SK-N-SH treated with all-trans-retinoic acid at 6 μM for 48 hours (cell line): Measurements from ENCODE around the gene CDPF1.
A peak's percentile ranks its signal among the peaks of the same experiment; 100 is the strongest.

ENCODE experiments used
- ATAC-seq: fragments of 200-7000 bp; cut with Tn5 transposase; 3 replicates; pipeline ENCODE4 v1.9.1; 2020; ENCODE audit warnings: mild to moderate bottlenecking, moderate library complexity
- ARNTL ChIP-seq: fragments of 450-650 bp; formaldehyde crosslinking; IDR thresholded peaks from 2 replicates; pipeline ENCODE4 v1.5.0; 2020; ENCODE audit warnings: low read depth, mild to moderate bottlenecking, moderate library complexity, borderline replicate concordance
- ESRRG ChIP-seq: fragments of 250-450 bp; sonication (Bioruptor Pico); IDR thresholded peaks from 2 replicates; pipeline ENCODE4 v1.6.1; 2021; ENCODE audit warnings: mild to moderate bottlenecking
- GLIS3 ChIP-seq: fragments of 250-450 bp; sonication (Bioruptor Pico); IDR thresholded peaks from 2 replicates; pipeline ENCODE4 v1.5.0; 2020; ENCODE audit warnings: mild to moderate bottlenecking, moderate library complexity
- ISL1 ChIP-seq: fragments of 250-450 bp; sonication (Bioruptor Pico); IDR thresholded peaks from 2 replicates; pipeline ENCODE4 v2.1.2; 2022; ENCODE audit warnings: mild to moderate bottlenecking, moderate library complexity
- OSR1 ChIP-seq: fragments of 250-450 bp; sonication (Bioruptor Pico); IDR thresholded peaks from 2 replicates; pipeline ENCODE4 v1.8.0; 2022; ENCODE audit warnings: moderate library complexity, mild to moderate bottlenecking, inconsistent platforms
- PPARA ChIP-seq: fragments of 250-450 bp; sonication (Bioruptor Pico); IDR thresholded peaks from 2 replicates; pipeline ENCODE4 v1.5.0; 2020; ENCODE audit warnings: mild to moderate bottlenecking, borderline replicate concordance
- RARB ChIP-seq: fragments of 250-450 bp; sonication (Bioruptor Pico); IDR thresholded peaks from 2 replicates; pipeline ENCODE4 v1.8.0; 2021; ENCODE audit warnings: mild to moderate bottlenecking, moderate library complexity
- SNAI2 ChIP-seq: fragments of 250-450 bp; sonication (Bioruptor Pico); IDR thresholded peaks from 2 replicates; pipeline ENCODE4 v1.5.0; 2020; ENCODE audit warnings: mild to moderate bottlenecking, moderate library complexity
- TCF4 ChIP-seq: fragments of 250-450 bp; sonication (Bioruptor Pico); IDR thresholded peaks from 2 replicates; pipeline ENCODE4 v1.8.0; 2021; ENCODE audit warnings: mild to moderate bottlenecking, moderate library complexity, borderline replicate concordance
- TOX ChIP-seq: fragments of 250-450 bp; sonication (Bioruptor Pico); IDR thresholded peaks from 2 replicates; pipeline ENCODE4 v1.8.0; 2021; ENCODE audit warnings: mild to moderate bottlenecking, moderate library complexity, borderline replicate concordance
- ZC3H10 ChIP-seq: fragments of 250-450 bp; sonication (Bioruptor Pico); IDR thresholded peaks from 2 replicates; pipeline ENCODE4 v1.5.1; 2021; ENCODE audit warnings: mild to moderate bottlenecking, moderate library complexity
- ZFP3 ChIP-seq: fragments of 250-450 bp; sonication (Bioruptor Pico); IDR thresholded peaks from 2 replicates; pipeline ENCODE4 v1.5.0; 2020; ENCODE audit warnings: mild to moderate bottlenecking, moderate library complexity
- ZFP30 ChIP-seq: fragments of 450-650 bp; formaldehyde crosslinking; IDR thresholded peaks from 2 replicates; pipeline ENCODE4 v1.5.0; 2022; ENCODE audit warnings: mild to moderate bottlenecking, moderate library complexity
- ZNF70 ChIP-seq: fragments of 450-650 bp; formaldehyde crosslinking; IDR thresholded peaks from 2 replicates; pipeline ENCODE4 v1.5.0; 2020; ENCODE audit warnings: mild to moderate bottlenecking, moderate library complexity
- ZNF8 ChIP-seq: fragments of 450-650 bp; formaldehyde crosslinking; IDR thresholded peaks from 2 replicates; pipeline ENCODE4 v1.5.0; 2020; ENCODE audit warnings: mild to moderate bottlenecking, moderate library complexity
- TF ChIP-seq, protein P1 (sequence below): fragments of 250-450 bp; sonication (Bioruptor Pico); IDR thresholded peaks from 2 replicates; pipeline ENCODE4 v1.8.0; 2020; ENCODE audit warnings: mild to moderate bottlenecking, moderate library complexity, borderline replicate concordance
- TF ChIP-seq, protein P2 (sequence below): fragments of 250-450 bp; sonication (Bioruptor Pico); IDR thresholded peaks from 2 replicates; pipeline ENCODE4 v1.5.0; 2020; ENCODE audit warnings: mild to moderate bottlenecking, moderate library complexity
- TF ChIP-seq, protein P3 (sequence below): fragments of 250-450 bp; sonication (Bioruptor Pico); IDR thresholded peaks from 2 replicates; pipeline ENCODE4 v1.5.1; 2020; ENCODE audit warnings: low read depth, mild to moderate bottlenecking, moderate library complexity
- TF ChIP-seq, protein P4 (sequence below): fragments of 250-450 bp; sonication (Bioruptor Pico); IDR thresholded peaks from 2 replicates; pipeline ENCODE4 v1.8.0; 2021; ENCODE audit warnings: low read depth, mild to moderate bottlenecking, moderate library complexity, borderline replicate concordance
- TF ChIP-seq, protein P5 (sequence below): fragments of 250-450 bp; sonication (Bioruptor Pico); IDR thresholded peaks from 2 replicates; pipeline ENCODE4 v1.5.1; 2021; ENCODE audit warnings: mild to moderate bottlenecking, moderate library complexity

Gene CDPF1

DNA sequence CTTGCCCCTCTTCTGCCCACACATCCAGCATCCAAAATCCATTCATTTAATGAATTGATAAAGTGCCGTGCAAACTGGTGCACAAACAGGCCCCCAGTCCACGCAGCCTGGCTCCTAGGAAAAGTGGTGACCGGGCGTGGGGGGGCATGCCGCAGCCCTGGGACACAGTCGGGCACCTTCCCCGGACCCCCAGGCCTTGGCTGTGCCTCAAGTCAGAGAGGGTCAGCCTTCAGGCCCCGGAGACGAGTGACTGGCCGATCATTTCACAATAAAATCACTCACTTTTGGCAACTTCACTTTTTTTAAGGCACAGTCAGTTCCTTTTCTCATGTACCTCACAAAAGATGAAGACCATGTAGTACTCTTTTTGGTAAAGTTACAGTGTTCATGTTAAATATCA lies 8.0 kb downstream of the CDPF1 start:
- TF ChIP-seq PPARA (CRISPR knock-in tag) (no peak), OSR1 (CRISPR knock-in tag) (no peak), ZC3H10 (no peak), ZNF8 (CRISPR knock-in tag) (no peak), ISL1 (CRISPR knock-in tag) (no peak), SNAI2 (CRISPR knock-in tag) (no peak), TCF4 (CRISPR knock-in tag) (no peak), GLIS3 (CRISPR knock-in tag) (no peak), RARB (CRISPR knock-in tag) (no peak), ZFP3 (CRISPR knock-in tag) (no peak), ZFP30 (CRISPR knock-in tag) (no peak), ARNTL (no peak)
- TF ChIP-seq, protein P1, sequence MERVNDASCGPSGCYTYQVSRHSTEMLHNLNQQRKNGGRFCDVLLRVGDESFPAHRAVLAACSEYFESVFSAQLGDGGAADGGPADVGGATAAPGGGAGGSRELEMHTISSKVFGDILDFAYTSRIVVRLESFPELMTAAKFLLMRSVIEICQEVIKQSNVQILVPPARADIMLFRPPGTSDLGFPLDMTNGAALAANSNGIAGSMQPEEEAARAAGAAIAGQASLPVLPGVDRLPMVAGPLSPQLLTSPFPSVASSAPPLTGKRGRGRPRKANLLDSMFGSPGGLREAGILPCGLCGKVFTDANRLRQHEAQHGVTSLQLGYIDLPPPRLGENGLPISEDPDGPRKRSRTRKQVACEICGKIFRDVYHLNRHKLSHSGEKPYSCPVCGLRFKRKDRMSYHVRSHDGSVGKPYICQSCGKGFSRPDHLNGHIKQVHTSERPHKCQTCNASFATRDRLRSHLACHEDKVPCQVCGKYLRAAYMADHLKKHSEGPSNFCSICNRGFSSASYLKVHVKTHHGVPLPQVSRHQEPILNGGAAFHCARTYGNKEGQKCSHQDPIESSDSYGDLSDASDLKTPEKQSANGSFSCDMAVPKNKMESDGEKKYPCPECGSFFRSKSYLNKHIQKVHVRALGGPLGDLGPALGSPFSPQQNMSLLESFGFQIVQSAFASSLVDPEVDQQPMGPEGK (CRISPR knock-in tag) = no peak
- TF ChIP-seq, protein P2, sequence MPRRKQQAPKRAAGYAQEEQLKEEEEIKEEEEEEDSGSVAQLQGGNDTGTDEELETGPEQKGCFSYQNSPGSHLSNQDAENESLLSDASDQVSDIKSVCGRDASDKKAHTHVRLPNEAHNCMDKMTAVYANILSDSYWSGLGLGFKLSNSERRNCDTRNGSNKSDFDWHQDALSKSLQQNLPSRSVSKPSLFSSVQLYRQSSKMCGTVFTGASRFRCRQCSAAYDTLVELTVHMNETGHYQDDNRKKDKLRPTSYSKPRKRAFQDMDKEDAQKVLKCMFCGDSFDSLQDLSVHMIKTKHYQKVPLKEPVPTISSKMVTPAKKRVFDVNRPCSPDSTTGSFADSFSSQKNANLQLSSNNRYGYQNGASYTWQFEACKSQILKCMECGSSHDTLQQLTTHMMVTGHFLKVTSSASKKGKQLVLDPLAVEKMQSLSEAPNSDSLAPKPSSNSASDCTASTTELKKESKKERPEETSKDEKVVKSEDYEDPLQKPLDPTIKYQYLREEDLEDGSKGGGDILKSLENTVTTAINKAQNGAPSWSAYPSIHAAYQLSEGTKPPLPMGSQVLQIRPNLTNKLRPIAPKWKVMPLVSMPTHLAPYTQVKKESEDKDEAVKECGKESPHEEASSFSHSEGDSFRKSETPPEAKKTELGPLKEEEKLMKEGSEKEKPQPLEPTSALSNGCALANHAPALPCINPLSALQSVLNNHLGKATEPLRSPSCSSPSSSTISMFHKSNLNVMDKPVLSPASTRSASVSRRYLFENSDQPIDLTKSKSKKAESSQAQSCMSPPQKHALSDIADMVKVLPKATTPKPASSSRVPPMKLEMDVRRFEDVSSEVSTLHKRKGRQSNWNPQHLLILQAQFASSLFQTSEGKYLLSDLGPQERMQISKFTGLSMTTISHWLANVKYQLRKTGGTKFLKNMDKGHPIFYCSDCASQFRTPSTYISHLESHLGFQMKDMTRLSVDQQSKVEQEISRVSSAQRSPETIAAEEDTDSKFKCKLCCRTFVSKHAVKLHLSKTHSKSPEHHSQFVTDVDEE (CRISPR knock-in tag) = no peak
- TF ChIP-seq, protein P3, sequence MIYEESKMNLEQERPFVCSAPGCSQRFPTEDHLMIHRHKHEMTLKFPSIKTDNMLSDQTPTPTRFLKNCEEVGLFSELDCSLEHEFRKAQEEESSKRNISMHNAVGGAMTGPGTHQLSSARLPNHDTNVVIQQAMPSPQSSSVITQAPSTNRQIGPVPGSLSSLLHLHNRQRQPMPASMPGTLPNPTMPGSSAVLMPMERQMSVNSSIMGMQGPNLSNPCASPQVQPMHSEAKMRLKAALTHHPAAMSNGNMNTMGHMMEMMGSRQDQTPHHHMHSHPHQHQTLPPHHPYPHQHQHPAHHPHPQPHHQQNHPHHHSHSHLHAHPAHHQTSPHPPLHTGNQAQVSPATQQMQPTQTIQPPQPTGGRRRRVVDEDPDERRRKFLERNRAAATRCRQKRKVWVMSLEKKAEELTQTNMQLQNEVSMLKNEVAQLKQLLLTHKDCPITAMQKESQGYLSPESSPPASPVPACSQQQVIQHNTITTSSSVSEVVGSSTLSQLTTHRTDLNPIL (CRISPR knock-in tag) = no peak
- TF ChIP-seq, protein P4, sequence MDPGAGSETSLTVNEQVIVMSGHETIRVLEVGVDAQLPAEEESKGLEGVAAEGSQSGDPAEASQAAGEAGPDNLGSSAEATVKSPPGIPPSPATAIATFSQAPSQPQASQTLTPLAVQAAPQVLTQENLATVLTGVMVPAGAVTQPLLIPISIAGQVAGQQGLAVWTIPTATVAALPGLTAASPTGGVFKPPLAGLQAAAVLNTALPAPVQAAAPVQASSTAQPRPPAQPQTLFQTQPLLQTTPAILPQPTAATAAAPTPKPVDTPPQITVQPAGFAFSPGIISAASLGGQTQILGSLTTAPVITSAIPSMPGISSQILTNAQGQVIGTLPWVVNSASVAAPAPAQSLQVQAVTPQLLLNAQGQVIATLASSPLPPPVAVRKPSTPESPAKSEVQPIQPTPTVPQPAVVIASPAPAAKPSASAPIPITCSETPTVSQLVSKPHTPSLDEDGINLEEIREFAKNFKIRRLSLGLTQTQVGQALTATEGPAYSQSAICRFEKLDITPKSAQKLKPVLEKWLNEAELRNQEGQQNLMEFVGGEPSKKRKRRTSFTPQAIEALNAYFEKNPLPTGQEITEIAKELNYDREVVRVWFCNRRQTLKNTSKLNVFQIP = no peak
- no peak for ATAC-seq

DNA sequence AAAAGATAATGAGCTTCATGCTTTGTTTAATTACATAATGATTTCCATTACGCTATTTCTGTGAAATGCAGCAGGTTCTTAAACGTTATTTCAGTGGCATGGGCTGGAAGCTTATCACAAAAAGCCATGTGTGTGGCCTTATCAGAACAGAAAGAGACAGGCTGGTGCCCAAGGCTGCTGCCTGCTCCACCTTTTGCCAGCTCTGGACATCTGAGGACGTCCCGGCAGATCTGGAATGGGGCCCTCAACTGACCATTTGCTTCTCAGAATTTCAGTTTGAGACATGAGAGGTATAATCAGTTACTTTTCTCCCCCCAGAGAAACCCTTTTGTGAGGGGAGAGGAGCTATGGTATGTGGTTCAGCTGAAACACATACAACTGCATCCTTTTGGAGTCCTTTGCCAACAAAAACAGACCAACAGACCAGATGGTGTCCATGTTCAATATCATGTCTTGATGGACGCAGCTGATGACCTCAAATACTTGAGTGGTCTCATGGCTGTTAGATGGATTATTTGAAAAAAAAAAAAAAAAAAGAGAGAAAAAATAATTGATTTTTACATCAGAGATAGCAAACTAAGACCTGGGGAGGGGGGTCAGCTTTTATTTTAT lies 8.6 kb downstream of the CDPF1 start:
- ATAC-seq = no peak; the same call in 2 of the 3 replicates
- TF ChIP-seq, protein P4 = no peak
- TF ChIP-seq, protein P3 (CRISPR knock-in tag) = no peak
- TF ChIP-seq ZFP3 (CRISPR knock-in tag) (no peak), ZFP30 (CRISPR knock-in tag) (no peak), PPARA (CRISPR knock-in tag) (no peak), ZC3H10 (no peak), ZNF70 (CRISPR knock-in tag) (no peak), TOX (no peak), OSR1 (CRISPR knock-in tag) (no peak), GLIS3 (CRISPR knock-in tag) (0 out of 2 replicates have a peak, but pooled peaks have one; percentile 18), SNAI2 (CRISPR knock-in tag) (no peak; the same call in 1 of the 2 replicates), ZNF8 (CRISPR knock-in tag) (no peak; the same call in 1 of the 2 replicates), ESRRG (no peak), ARNTL (no peak)
- TF ChIP-seq, protein P2 (CRISPR knock-in tag) = peak; percentile 75
- TF ChIP-seq, protein P1 (CRISPR knock-in tag) = no peak
- TF ChIP-seq, protein P5, sequence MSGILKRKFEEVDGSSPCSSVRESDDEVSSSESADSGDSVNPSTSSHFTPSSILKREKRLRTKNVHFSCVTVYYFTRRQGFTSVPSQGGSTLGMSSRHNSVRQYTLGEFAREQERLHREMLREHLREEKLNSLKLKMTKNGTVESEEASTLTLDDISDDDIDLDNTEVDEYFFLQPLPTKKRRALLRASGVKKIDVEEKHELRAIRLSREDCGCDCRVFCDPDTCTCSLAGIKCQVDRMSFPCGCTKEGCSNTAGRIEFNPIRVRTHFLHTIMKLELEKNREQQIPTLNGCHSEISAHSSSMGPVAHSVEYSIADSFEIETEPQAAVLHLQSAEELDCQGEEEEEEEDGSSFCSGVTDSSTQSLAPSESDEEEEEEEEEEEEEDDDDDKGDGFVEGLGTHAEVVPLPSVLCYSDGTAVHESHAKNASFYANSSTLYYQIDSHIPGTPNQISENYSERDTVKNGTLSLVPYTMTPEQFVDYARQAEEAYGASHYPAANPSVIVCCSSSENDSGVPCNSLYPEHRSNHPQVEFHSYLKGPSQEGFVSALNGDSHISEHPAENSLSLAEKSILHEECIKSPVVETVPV (CRISPR knock-in tag) = peak; percentile 39; the same call in 1 of the 2 replicates
